Adrenal gland (tissue), 12 donors: ENCODE data around the gene USF3. TPM values are rescaled to one million over a fixed set of nuclear protein-coding genes. Genes with fewer than 3 reads are reported as not detected.

Source experiments
- DNase-seq, 7 donors: peaks; one replicate each; pipeline ENCODE4 v3.0.0-alpha.2; 2019 to 2020
- H3K27ac ChIP-seq, 5 donors: fragments of 200-600 bp; sonication (generic) in 4 of 5; 1 replicate in 3 of 5; 2 replicates in 2 of 5; pipeline versions ENCODE4 v1.5.1 to v1.8.0; 2016 to 2020; ENCODE audit warnings: mild to moderate bottlenecking in 1 of 5
- H3K27me3 ChIP-seq: fragments of 200-600 bp; 2 replicates; pipeline ENCODE4 v1.8.0; 2021
- H3K36me3 ChIP-seq, 2 donors: fragments of 200-600 bp; replicated peaks in 1 of 2; 1 replicate in 1 of 2; 2 replicates in 1 of 2; pipeline versions ENCODE4 v1.5.1 to v1.8.0; 2018 to 2022
- H3K4me1 ChIP-seq, 2 donors: fragments of 200-600 bp; replicated peaks in 1 of 2; 1 replicate in 1 of 2; 2 replicates in 1 of 2; pipeline versions ENCODE4 v1.5.1 to v1.8.0; 2018 to 2021
- H3K4me3 ChIP-seq, 4 donors: fragments of 200-600 bp; sonication (generic) in 3 of 4; one replicate each; pipeline ENCODE4 v1.5.1; 2016 to 2018
- H3K9me3 ChIP-seq, 3 donors: fragments of 200-600 bp; sonication (generic) in 1 of 3; replicated peaks in 1 of 3; 1 replicate in 2 of 3; 2 replicates in 1 of 3; pipeline versions ENCODE4 v1.5.1 to v1.8.0; 2016 to 2021
- CTCF ChIP-seq, 6 experiments: fragments of 450-650 bp in 4 of 6; fragments of 200-600 bp in 2 of 6; sonication (generic) in 1 of 6; IDR thresholded peaks; 1 replicate in 5 of 6; 2 replicates in 1 of 6; pipeline versions ENCODE4 v1.5.1 to v1.8.0; 2016 to 2021; ENCODE audit warnings: antibody characterized with exemption in 6 of 6, mild to moderate bottlenecking in 2 of 6, moderate library complexity in 1 of 6
- POLR2A ChIP-seq, 2 donors: fragments of 450-650 bp; IDR thresholded peaks; one replicate each; pipeline ENCODE4 v1.6.1; 2017; ENCODE audit warnings: antibody characterized with exemption in 2 of 2, mild to moderate bottlenecking in 2 of 2, moderate library complexity in 1 of 2
- WGBS, 4 donors: extraction: QIAGEN DNeasy Blood & Tissue Kit in 2 of 4; methylation state at CpG; one replicate each; pipeline versions ENCODE4 v1.1.5 to v1.1.7; 2013 to 2017; 5-methylcytosine and 5-hydroxymethylcytosine counted together
- intact Hi-C, 2 donors: fragments of 100-400 bp; cut with DNase I; formaldehyde crosslinking; loops; one replicate each; pipeline versions ENCODE4 v1.14.1 to v1.15.0; 2022 to 2023
- polyA plus RNA-seq, 3 donors: library from polyadenylated mRNA; stranded (reverse); fragments of 200-250 nt in 2 of 3; fragments of 350-450 nt in 1 of 3; fragmentation: Illumina TruSeq in 1 of 3; extraction: RNeasy Lipid Tissue Mini Kit (QIAGEN cat#74804) in 1 of 3; gene quantifications; one replicate each; pipeline ENCODE4 v1.2.3, GENCODE V29; 2013 to 2014
- total RNA-seq, 9 donors: library from RNA; depleted of rRNA in 4 of 9; stranded (reverse); fragments of >200 nt in 4 of 9; fragments of 120-200 nt in 1 of 9; fragmentation: NEBNext Ultra II Directional in 1 of 9; extraction: Animal tissue kit (Norgen Biotek cat#: 25700) in 1 of 9; gene quantifications; one replicate each; pipeline versions ENCODE4 v1.1.0 to v1.2.4, GENCODE V29; 2013 to 2023
- donor health status: healthy with polysubstance abuse.
- donor health status: Bipolar disorder and iron deficiency.
- donor health status: DM: yes; HTN: yes; CAD: no.
- donor health status: DM: no; HTN: no; CAD: no.
- donor health status: DM: no; HTN: no; CAD: no.
- donor health status: DM: yes; HTN: yes; CAD: no.

The USF3 gene
- total and polyA plus RNA-seq, 12 donors, result 3.9 to 22.4 (median 14.4) TPM

GRCh38 chr3:113617726-113618125, 78.7 kb downstream of the USF3 start:
- H3K36me3 ChIP-seq, result no peaks in the 10 kb centered on the region
- no peaks in the 10 kb centered on the region for H3K4me1 ChIP-seq
- H3K9me3 ChIP-seq, result no peaks in the 10 kb centered on the region
- no peak for DNase-seq
- intact Hi-C loops, result no loop called here
- 75 to 95% (median 88%) methylated on average over 2 of the region's 2 CpGs for WGBS, 4 donors
- H3K27ac ChIP-seq, result no peak overlapping the region
- no peak for TF ChIP-seq POLR2A (IDR thresholded peaks at IDR 0.05)
- TF ChIP-seq CTCF (IDR thresholded peaks at IDR 0.05), result no peak
- no peaks in the 10 kb centered on the region for H3K27me3 ChIP-seq
- no peak overlapping the region for H3K4me3 ChIP-seq

- no peak overlapping the region for H3K27ac ChIP-seq
- no peaks in the 10 kb centered on the region for H3K27me3 ChIP-seq
- H3K4me3 ChIP-seq, result no peak overlapping the region
- TF ChIP-seq POLR2A (IDR thresholded peaks at IDR 0.05), result no peak
- intact Hi-C loops, result no loop called here
- no peaks in the 10 kb centered on the region for H3K36me3 ChIP-seq
- no peaks in the 10 kb centered on the region for H3K9me3 ChIP-seq
- peak in 5 of 7 donors; percentile 19 to 32 (median 27) for DNase-seq
- WGBS, 4 donors, result 62 to 82% (median 73%) methylated on average over 4 of the region's 4 CpGs
- H3K4me1 ChIP-seq, result no peaks in the 10 kb centered on the region
Observed at GRCh38 chr3:113615976-113616375, 80.5 kb downstream of the USF3 start.

- Histone ChIP-seq H3K36me3 (no peaks in the 10 kb centered on the region), H3K27ac (peak overlapping the region in 2 of 5 donors; percentile 71 to 72), H3K4me3 (no peak overlapping the region), H3K4me1 (no peaks in the 10 kb centered on the region), H3K27me3 (no peaks in the 10 kb centered on the region), H3K9me3 (no peaks in the 10 kb centered on the region)
- 38 to 47% (median 44%) methylated on average over 5 of the region's 5 CpGs for WGBS, 4 donors
- DNase-seq, result peak in 5 of 7 donors; percentile 15 to 68 (median 29)
- no peak for TF ChIP-seq POLR2A (IDR thresholded peaks at IDR 0.05)
- TF ChIP-seq CTCF (IDR thresholded peaks at IDR 0.05), result no peak
- intact Hi-C loops, result no loop called here
Observed at GRCh38 chr3:113614402-113614801, 82.0 kb downstream of the USF3 start.

- TF ChIP-seq POLR2A (IDR thresholded peaks at IDR 0.05) (no peak), CTCF (IDR thresholded peaks at IDR 0.05) (no peak)
- H3K4me1 ChIP-seq, result no peaks in the 10 kb centered on the region
- no peaks in the 10 kb centered on the region for H3K9me3 ChIP-seq
- intact Hi-C loops, result no loop called here
- no peak overlapping the region for H3K27ac ChIP-seq
- H3K4me3 ChIP-seq, result no peak overlapping the region
- H3K36me3 ChIP-seq, result no peaks in the 10 kb centered on the region
- H3K27me3 ChIP-seq, result no peaks in the 10 kb centered on the region
- DNase-seq, result no peak
- 65 to 68% (median 66%) methylated on average over 5 of the region's 5 CpGs for WGBS, 4 donors
Observed at GRCh38 chr3:113607219-113607596, 89.2 kb downstream of the USF3 start.

GRCh38 chr3:113606539-113607218, 89.8 kb downstream of the USF3 start:
- intact Hi-C loops, result no loop called here
- Histone ChIP-seq H3K36me3 (no peaks in the 10 kb centered on the region), H3K4me1 (no peaks in the 10 kb centered on the region), H3K4me3 (no peak overlapping the region), H3K27ac (no peak overlapping the region), H3K9me3 (no peaks in the 10 kb centered on the region), H3K27me3 (no peaks in the 10 kb centered on the region)
- TF ChIP-seq CTCF (IDR thresholded peaks at IDR 0.05) (no peak), POLR2A (IDR thresholded peaks at IDR 0.05) (no peak)
- no peak for DNase-seq
- WGBS, 4 donors, result 49 to 56% (median 51%) methylated on average over 8 of the region's 8 CpGs
